ENCODE data around the gene GATA5.

GATA5 gene

GRCh38 chr20:62436692-62437091 is 39.1 kb downstream of the GATA5 start:
- DNase-seq (ENCODE audit: extremely low spot score): no peak
- POLR2A ChIA-PET: no interaction called here
- TF ChIP-seq FOXA1 (IDR thresholded peaks at IDR 0.05): no peak
- TF ChIP-seq CTBP1 (IDR thresholded peaks at IDR 0.05; ENCODE audit: borderline replicate concordance): no peak
- TF ChIP-seq SP1 (IDR thresholded peaks at IDR 0.05): no peak
- TF ChIP-seq BHLHE40 (IDR thresholded peaks at IDR 0.05; ENCODE audit: borderline replicate concordance): no peak
- no peak for TF ChIP-seq PKNOX1 (IDR thresholded peaks at IDR 0.05)
- TF ChIP-seq ZNF384 (IDR thresholded peaks at IDR 0.05): no peak
- TF ChIP-seq HDGF (IDR thresholded peaks at IDR 0.05; ENCODE audit: borderline replicate concordance): no peak
- no peak for TF ChIP-seq ARNT (IDR thresholded peaks at IDR 0.05)
- no peak for TF ChIP-seq LEF1 (IDR thresholded peaks at IDR 0.05; ENCODE audit: borderline replicate concordance)
- TF ChIP-seq TARDBP (IDR thresholded peaks at IDR 0.05): no peak
- no peak for TF ChIP-seq NFRKB (IDR thresholded peaks at IDR 0.05)
- TF ChIP-seq FOXM1 (IDR thresholded peaks at IDR 0.05; ENCODE audit: borderline replicate concordance): no peak
- TF ChIP-seq ELF4 (IDR thresholded peaks at IDR 0.05): no peak
- TF ChIP-seq FOXK2 (IDR thresholded peaks at IDR 0.05): no peak
- TF ChIP-seq L3MBTL2 (conservative IDR thresholded peaks at IDR 0.05): no peak
- TF ChIP-seq SUZ12 (IDR thresholded peaks at IDR 0.05): no peak
- CTCF ChIA-PET: no interaction called here

- CTCF ChIA-PET: interaction anchor here (0.5 kb wide), 1 partner anchor 781 kb away, joined by 3 read pairs; no protein-coding TSS in a partner anchor
- TF ChIP-seq PKNOX1 (IDR thresholded peaks at IDR 0.05): peak; percentile 74
- no peak for TF ChIP-seq BHLHE40 (IDR thresholded peaks at IDR 0.05; ENCODE audit: borderline replicate concordance)
- no peak for TF ChIP-seq FOXA1 (IDR thresholded peaks at IDR 0.05)
These were observed 41.9 kb downstream of the GATA5 start for GRCh38 chr20:62433658-62434497.

GRCh38 chr20:62430866-62431447 is 44.8 kb downstream of the GATA5 start:
- CTCF ChIA-PET: no interaction called here
- DNase-seq (ENCODE audit: extremely low spot score): no peak
- TF ChIP-seq L3MBTL2 (conservative IDR thresholded peaks at IDR 0.05) (no peak), LEF1 (IDR thresholded peaks at IDR 0.05; ENCODE audit: borderline replicate concordance) (no peak), BHLHE40 (IDR thresholded peaks at IDR 0.05; ENCODE audit: borderline replicate concordance) (no peak), ELF4 (IDR thresholded peaks at IDR 0.05) (no peak), HDGF (IDR thresholded peaks at IDR 0.05; ENCODE audit: borderline replicate concordance) (no peak)
- POLR2A ChIA-PET: no interaction called here

More at GRCh38 chr20:62433658-62434497, 41.9 kb downstream of the GATA5 start:
- no peak for DNase-seq (ENCODE audit: extremely low spot score)
- POLR2A ChIA-PET: no interaction called here

- POLR2A ChIA-PET: no interaction called here
- TF ChIP-seq TARDBP (IDR thresholded peaks at IDR 0.05): no peak
- TF ChIP-seq FOXM1 (IDR thresholded peaks at IDR 0.05; ENCODE audit: borderline replicate concordance): no peak
- no peak for TF ChIP-seq ELF4 (IDR thresholded peaks at IDR 0.05)
- TF ChIP-seq HDGF (IDR thresholded peaks at IDR 0.05; ENCODE audit: borderline replicate concordance): no peak
- TF ChIP-seq FOXK2 (IDR thresholded peaks at IDR 0.05): no peak
- TF ChIP-seq CTBP1 (IDR thresholded peaks at IDR 0.05; ENCODE audit: borderline replicate concordance): no peak
- TF ChIP-seq SUZ12 (IDR thresholded peaks at IDR 0.05): no peak
- TF ChIP-seq LEF1 (IDR thresholded peaks at IDR 0.05; ENCODE audit: borderline replicate concordance): no peak
- TF ChIP-seq ARNT (IDR thresholded peaks at IDR 0.05): no peak
- no peak for TF ChIP-seq PKNOX1 (IDR thresholded peaks at IDR 0.05)
- TF ChIP-seq L3MBTL2 (conservative IDR thresholded peaks at IDR 0.05): no peak
- no peak for TF ChIP-seq BHLHE40 (IDR thresholded peaks at IDR 0.05; ENCODE audit: borderline replicate concordance)
- no peak for TF ChIP-seq SP1 (IDR thresholded peaks at IDR 0.05)
- CTCF ChIA-PET: no interaction called here
- no peak for DNase-seq (ENCODE audit: extremely low spot score)
These were observed 45.4 kb downstream of the GATA5 start for GRCh38 chr20:62430311-62430853.

GRCh38 chr20:62429455-62430310 is 46.1 kb downstream of the GATA5 start:
- DNase-seq (ENCODE audit: extremely low spot score): no peak
- TF ChIP-seq ELF4 (IDR thresholded peaks at IDR 0.05) (no peak), FOXK2 (IDR thresholded peaks at IDR 0.05) (no peak), BHLHE40 (IDR thresholded peaks at IDR 0.05; ENCODE audit: borderline replicate concordance) (no peak), TARDBP (IDR thresholded peaks at IDR 0.05) (no peak), SUZ12 (IDR thresholded peaks at IDR 0.05) (no peak), LEF1 (IDR thresholded peaks at IDR 0.05; ENCODE audit: borderline replicate concordance) (no peak), NFRKB (IDR thresholded peaks at IDR 0.05) (no peak), L3MBTL2 (conservative IDR thresholded peaks at IDR 0.05) (no peak), ZNF384 (IDR thresholded peaks at IDR 0.05) (no peak), FOXA1 (IDR thresholded peaks at IDR 0.05) (no peak), PKNOX1 (IDR thresholded peaks at IDR 0.05) (no peak)
- ChIA-PET CTCF (no interaction called here), POLR2A (no interaction called here)

All from HEK293T (cell line).